GM12892 (cell line): ENCODE measurements around the gene PDRG1.

Source experiments
- POLR2A ChIP-seq: IDR thresholded peaks from 2 replicates; pipeline ENCODE4 v1.6.1; 2011; ENCODE audit warnings: low read depth, low read length, control low read depth
- POLR2AphosphoS5 ChIP-seq: IDR thresholded peaks from 2 replicates; pipeline ENCODE4 v1.6.1; 2011; ENCODE audit warnings: low read depth, low read length, control low read depth

- TF ChIP-seq POLR2AphosphoS5 (no peak), POLR2A (no peak)
Observed at GRCh38 chr20:31990641-31991338, 38.9 kb upstream of the PDRG1 start.
